Mucosa of descending colon (tissue), 3 donors: ENCODE measurements around the gene SNTG2. TPM values are rescaled to one million over a fixed set of nuclear protein-coding genes. Genes with fewer than 3 reads are reported as not detected.

Experiments
- ATAC-seq: fragments of 200-7000 bp; cut with Tn5 transposase; one replicate; pipeline ENCODE4 v1.9.1; 2020; ENCODE audit warnings: mild to moderate bottlenecking, moderate library complexity
- DNase-seq, 3 donors: peaks; one replicate each; pipeline ENCODE4 v3.0.0-alpha.2; 2020
- H3K36me3 ChIP-seq: fragments of 200-600 bp; one replicate; pipeline ENCODE4 v1.8.0; 2021; ENCODE audit warnings: low read depth, mild to moderate bottlenecking
- H3K4me1 ChIP-seq: fragments of 200-600 bp; one replicate; pipeline ENCODE4 v1.8.0; 2021; ENCODE audit warnings: low read depth, mild to moderate bottlenecking
- H3K4me3 ChIP-seq: fragments of 200-600 bp; one replicate; pipeline ENCODE4 v1.8.0; 2021; ENCODE audit warnings: mild to moderate bottlenecking
- H3K9me3 ChIP-seq: fragments of 200-600 bp; one replicate; pipeline ENCODE4 v1.8.0; 2021; ENCODE audit warnings: mild to moderate bottlenecking
- CTCF ChIP-seq: fragments of 200-600 bp; IDR thresholded peaks from one replicate; pipeline ENCODE4 v1.8.0; 2022; ENCODE audit warnings: antibody characterized with exemption, mild to moderate bottlenecking
- intact Hi-C, 2 donors: fragments of 100-400 bp; cut with DNase I in 1 of 2; cut with micrococcal nuclease in 1 of 2; formaldehyde crosslinking; loops; one replicate each; pipeline versions ENCODE4 v1.11.0 to v1.11.1; 2022; cut with DNase I, micrococcal nuclease
- total RNA-seq, 3 donors: library from RNA; stranded (reverse); fragmentation: NEBNext Ultra II Directional in 2 of 3; extraction: Animal tissue kit (Norgen Biotek cat#: 25700) in 2 of 3; gene quantifications; one replicate each; pipeline versions ENCODE4 v1.2.1 to v1.2.4, GENCODE V29; 2021 to 2023
- donor health status: DM: no; HTN: no; CAD: no; lungs with moderate emphysema.
- donor health status: DM: no; HTN: no; CAD: no.
- donor health status: DM: no; HTN: yes; CAD: no.

SNTG2 gene
- total RNA-seq, 3 donors from 2014 or later, result 0.38 to 3.0 (median 2.8) TPM

- H3K4me1 ChIP-seq, result no peaks in the 10 kb centered on the region
- no peaks in the 10 kb centered on the region for H3K36me3 ChIP-seq
- intact Hi-C loops, result no loop called here
- no peak for TF ChIP-seq CTCF
- H3K9me3 ChIP-seq, result no peaks in the 10 kb centered on the region
- ATAC-seq (no peak), DNase-seq (no peak)
- H3K4me3 ChIP-seq, result no peak overlapping the region
Measured at GRCh38 chr2:942775-943460, 7.7 kb upstream of the SNTG2 start.

- intact Hi-C loops, result no loop called here
- no peak for DNase-seq
- no peaks in the 10 kb centered on the region for H3K9me3 ChIP-seq
- no peak for TF ChIP-seq CTCF
- ATAC-seq, result no peak
- H3K4me1 ChIP-seq, result no peaks in the 10 kb centered on the region
- H3K36me3 ChIP-seq, result no peaks in the 10 kb centered on the region
- no peak overlapping the region for H3K4me3 ChIP-seq
Measured at GRCh38 chr2:943461-943797, 7.2 kb upstream of the SNTG2 start.

GRCh38 chr2:943821-944220 is 6.8 kb upstream of the SNTG2 start:
- TF ChIP-seq CTCF, result no peak
- Histone ChIP-seq H3K4me1 (no peaks in the 10 kb centered on the region), H3K9me3 (no peaks in the 10 kb centered on the region), H3K36me3 (no peaks in the 10 kb centered on the region), H3K4me3 (no peak overlapping the region)
- intact Hi-C loops, result no loop called here
- DNase-seq (no peak), ATAC-seq (no peak)

- TF ChIP-seq CTCF, result no peak
- Histone ChIP-seq H3K4me3 (no peak overlapping the region), H3K4me1 (peaks cover 3% of the 10 kb centered on the region), H3K36me3 (no peaks in the 10 kb centered on the region), H3K9me3 (no peaks in the 10 kb centered on the region)
- intact Hi-C loops, result no loop called here
- DNase-seq (no peak), ATAC-seq (no peak)
Measured at GRCh38 chr2:944693-945092, 6.0 kb upstream of the SNTG2 start.

- no peak for ATAC-seq
- TF ChIP-seq CTCF, result no peak
- DNase-seq, result no peak
- Histone ChIP-seq H3K4me1 (peaks cover 7% of the 10 kb centered on the region), H3K36me3 (no peaks in the 10 kb centered on the region), H3K9me3 (no peaks in the 10 kb centered on the region), H3K4me3 (no peak overlapping the region)
- intact Hi-C loops, result no loop called here
Measured at GRCh38 chr2:945104-945503, 5.5 kb upstream of the SNTG2 start.
